Peyer's patch (tissue), 4 donors: Measurements from ENCODE around the gene LAMC2. TPM values are rescaled to one million over a fixed set of nuclear protein-coding genes. Genes with fewer than 3 reads are reported as not detected.
A peak's percentile ranks its signal among the peaks of the same experiment; 100 is the strongest.

Experiments
- DNase-seq, 3 donors: peaks; one replicate each; pipeline ENCODE4 v3.0.0-alpha.2; 2017 to 2019
- H3K27ac ChIP-seq, 4 donors: fragments of 200-600 bp; sonication (generic); one replicate each; pipeline ENCODE4 v1.5.1; 2016 to 2019
- H3K27me3 ChIP-seq, 2 donors: fragments of 200-600 bp; sonication (generic); one replicate each; pipeline ENCODE4 v1.5.1; 2019
- H3K36me3 ChIP-seq, 3 donors: fragments of 200-600 bp; sonication (generic); one replicate each; pipeline ENCODE4 v1.5.1; 2016 to 2019
- H3K4me1 ChIP-seq, 4 donors: fragments of 200-600 bp; sonication (generic); one replicate each; pipeline ENCODE4 v1.5.1; 2016 to 2019
- H3K4me3 ChIP-seq, 4 donors: fragments of 200-600 bp; sonication (generic); 1 replicate in 3 of 4; 2 replicates in 1 of 4; pipeline ENCODE4 v1.5.1; 2016 to 2019; ENCODE audit warnings: mild to moderate bottlenecking in 1 of 4
- H3K9me3 ChIP-seq, 4 donors: fragments of 200-600 bp; sonication (generic); one replicate each; pipeline ENCODE4 v1.5.1; 2016 to 2019; ENCODE audit warnings: mild to moderate bottlenecking in 1 of 4
- CTCF ChIP-seq, 6 experiments: fragments of 450-650 bp in 4 of 6; fragments of 200-600 bp in 2 of 6; sonication (generic) in 1 of 6; IDR thresholded peaks; one replicate each; pipeline ENCODE4 v1.5.1; 2017 to 2019; ENCODE audit warnings: antibody characterized with exemption in 6 of 6, mild to moderate bottlenecking in 3 of 6, moderate library complexity in 1 of 6
- POLR2A ChIP-seq, 2 donors: fragments of 450-650 bp; IDR thresholded peaks; one replicate each; pipeline ENCODE4 v1.5.1; 2017; ENCODE audit warnings: antibody characterized with exemption in 2 of 2, mild to moderate bottlenecking in 2 of 2, moderate library complexity in 2 of 2
- total RNA-seq, 4 donors: library from RNA; depleted of rRNA; stranded (reverse); fragments of >200 nt; gene quantifications; one replicate each; pipeline ENCODE4 v1.1.0, GENCODE V29; 2016

The LAMC2 gene
- total RNA-seq, 4 donors from 2014 or later, result 3.3 to 29.7 (median 17.3) TPM

- no peak overlapping the region for H3K4me3 ChIP-seq
- H3K27me3 ChIP-seq, result no peaks in the 10 kb centered on the region
- no peaks in the 10 kb centered on the region for H3K36me3 ChIP-seq
- H3K9me3 ChIP-seq, result no peaks in the 10 kb centered on the region
- H3K27ac ChIP-seq, result peak overlapping the region in 3 of 4 donors; percentile 14 to 39 (median 16)
- no peak for DNase-seq
- TF ChIP-seq POLR2A (IDR thresholded peaks at IDR 0.05), result no peak
- TF ChIP-seq CTCF (IDR thresholded peaks at IDR 0.05), result no peak
- no peaks in the 10 kb centered on the region for H3K4me1 ChIP-seq
Observed at GRCh38 chr1:183282101-183282855, 96.2 kb downstream of the LAMC2 start.

GRCh38 chr1:183283286-183283685 is 97.2 kb downstream of the LAMC2 start:
- H3K4me3 ChIP-seq, result no peak overlapping the region
- TF ChIP-seq CTCF (IDR thresholded peaks at IDR 0.05) (no peak), POLR2A (IDR thresholded peaks at IDR 0.05) (no peak)
- no peaks in the 10 kb centered on the region for H3K36me3 ChIP-seq
- H3K27me3 ChIP-seq, result no peaks in the 10 kb centered on the region
- no peaks in the 10 kb centered on the region for H3K4me1 ChIP-seq
- H3K9me3 ChIP-seq, result no peaks in the 10 kb centered on the region
- no peak for DNase-seq
- H3K27ac ChIP-seq, result no peak overlapping the region

GRCh38 chr1:183284086-183284485 is 98.0 kb downstream of the LAMC2 start:
- Histone ChIP-seq H3K9me3 (no peaks in the 10 kb centered on the region), H3K4me1 (no peaks in the 10 kb centered on the region), H3K27me3 (no peaks in the 10 kb centered on the region), H3K4me3 (no peak overlapping the region), H3K36me3 (no peaks in the 10 kb centered on the region), H3K27ac (no peak overlapping the region)
- DNase-seq, result no peak
- TF ChIP-seq CTCF (IDR thresholded peaks at IDR 0.05) (no peak), POLR2A (IDR thresholded peaks at IDR 0.05) (no peak)

GRCh38 chr1:183285256-183285655 is 99.2 kb downstream of the LAMC2 start:
- TF ChIP-seq POLR2A (IDR thresholded peaks at IDR 0.05) (no peak), CTCF (IDR thresholded peaks at IDR 0.05) (no peak)
- H3K27ac ChIP-seq, result no peak overlapping the region
- H3K9me3 ChIP-seq, result no peaks in the 10 kb centered on the region
- no peaks in the 10 kb centered on the region for H3K36me3 ChIP-seq
- H3K4me1 ChIP-seq, result no peaks in the 10 kb centered on the region
- no peaks in the 10 kb centered on the region for H3K27me3 ChIP-seq
- no peak for DNase-seq
- no peak overlapping the region for H3K4me3 ChIP-seq

GRCh38 chr1:183285746-183286145 is 99.7 kb downstream of the LAMC2 start:
- Histone ChIP-seq H3K36me3 (no peaks in the 10 kb centered on the region), H3K9me3 (no peaks in the 10 kb centered on the region), H3K27me3 (no peaks in the 10 kb centered on the region), H3K27ac (no peak overlapping the region), H3K4me1 (no peaks in the 10 kb centered on the region), H3K4me3 (no peak overlapping the region)
- TF ChIP-seq CTCF (IDR thresholded peaks at IDR 0.05), result no peak
- no peak for TF ChIP-seq POLR2A (IDR thresholded peaks at IDR 0.05)
- DNase-seq, result no peak
